Parathyroid adenoma (tissue), 2 donors: Measurements from ENCODE around the gene SPRTN.

Source experiments
- H2AFZ ChIP-seq: fragments of 300-600 bp; sonication (generic); one replicate; pipeline ENCODE4 v1.7.0; 2017; ENCODE audit warnings: antibody characterized with exemption, mild to moderate bottlenecking
- H3K27ac ChIP-seq: fragments of 300-600 bp; sonication (generic); one replicate; pipeline ENCODE4 v1.7.0; 2017
- H3K27me3 ChIP-seq: fragments of 300-600 bp; sonication (generic); one replicate; pipeline ENCODE4 v1.7.0; 2017; ENCODE audit warnings: low read length; ENCODE audit not compliant: control insufficient read depth, insufficient read depth
- H3K36me3 ChIP-seq: fragments of 300-600 bp; sonication (generic); one replicate; pipeline ENCODE4 v1.7.0; 2017; ENCODE audit warnings: low read length; ENCODE audit not compliant: control insufficient read depth, insufficient read depth
- H3K4me1 ChIP-seq: fragments of 300-600 bp; sonication (generic); one replicate; pipeline ENCODE4 v1.7.0; 2017; ENCODE audit warnings: control low read depth
- H3K4me2 ChIP-seq: fragments of 300-600 bp; sonication (generic); one replicate; pipeline ENCODE4 v1.7.0; 2017; ENCODE audit warnings: low read length
- H3K4me3 ChIP-seq: fragments of 300-600 bp; sonication (generic); one replicate; pipeline ENCODE4 v1.7.0; 2017; ENCODE audit warnings: low read depth, low read length
- H3K79me2 ChIP-seq: fragments of 300-600 bp; sonication (generic); one replicate; pipeline ENCODE4 v1.7.0; 2017; ENCODE audit warnings: control low read depth
- H3K9ac ChIP-seq: fragments of 300-600 bp; sonication (generic); one replicate; pipeline ENCODE4 v1.7.0; 2017; ENCODE audit warnings: mild to moderate bottlenecking
- H3K9me3 ChIP-seq: fragments of 300-600 bp; sonication (generic); one replicate; pipeline ENCODE4 v1.7.0; 2017; ENCODE audit warnings: low read length; ENCODE audit not compliant: control insufficient read depth
- CTCF ChIP-seq: fragments of 300-600 bp; sonication (generic); IDR thresholded peaks from one replicate; pipeline ENCODE4 v1.7.0; 2017; ENCODE audit warnings: antibody characterized with exemption, mild to moderate bottlenecking
- donor health status: primary hyperparathyroidism.

SPRTN gene

GRCh38 chr1:231393668-231394067 is 55.6 kb downstream of the SPRTN start:
- Histone ChIP-seq H3K4me3 (no peak overlapping the region), H3K27ac (no peak overlapping the region), H3K9me3 (no peaks in the 10 kb centered on the region), H3K79me2 (peaks cover 7% of the 10 kb centered on the region), H2AFZ (no peak overlapping the region), H3K9ac (no peak overlapping the region), H3K27me3 (no peaks in the 10 kb centered on the region), H3K4me1 (no peaks in the 10 kb centered on the region), H3K4me2 (no peak overlapping the region), H3K36me3 (no peaks in the 10 kb centered on the region)
- TF ChIP-seq CTCF, result no peak

GRCh38 chr1:231395076-231395997 is 57.2 kb downstream of the SPRTN start:
- peaks cover 4% of the 10 kb centered on the region for H3K79me2 ChIP-seq
- TF ChIP-seq CTCF, result no peak
- peak overlapping the region; percentile 4 for H3K27ac ChIP-seq
- no peak overlapping the region for H3K9ac ChIP-seq
- H3K27me3 ChIP-seq, result no peaks in the 10 kb centered on the region
- no peaks in the 10 kb centered on the region for H3K9me3 ChIP-seq
- no peaks in the 10 kb centered on the region for H3K4me1 ChIP-seq
- H3K4me3 ChIP-seq, result no peak overlapping the region
- H3K4me2 ChIP-seq, result no peak overlapping the region
- H2AFZ ChIP-seq, result no peak overlapping the region
- H3K36me3 ChIP-seq, result no peaks in the 10 kb centered on the region

GRCh38 chr1:231395998-231396390 is 57.9 kb downstream of the SPRTN start:
- peak overlapping the region; percentile 4 for H3K27ac ChIP-seq
- TF ChIP-seq CTCF, result no peak
- no peak overlapping the region for H3K4me3 ChIP-seq
- no peaks in the 10 kb centered on the region for H3K36me3 ChIP-seq
- no peak overlapping the region for H2AFZ ChIP-seq
- no peak overlapping the region for H3K9ac ChIP-seq
- no peaks in the 10 kb centered on the region for H3K27me3 ChIP-seq
- no peaks in the 10 kb centered on the region for H3K4me1 ChIP-seq
- H3K79me2 ChIP-seq, result peaks cover 4% of the 10 kb centered on the region
- H3K9me3 ChIP-seq, result no peaks in the 10 kb centered on the region
- H3K4me2 ChIP-seq, result no peak overlapping the region

- H2AFZ ChIP-seq, result no peak overlapping the region
- H3K79me2 ChIP-seq, result peaks cover 4% of the 10 kb centered on the region
- H3K4me1 ChIP-seq, result no peaks in the 10 kb centered on the region
- no peak overlapping the region for H3K4me2 ChIP-seq
- no peak overlapping the region for H3K27ac ChIP-seq
- H3K9ac ChIP-seq, result no peak overlapping the region
- H3K36me3 ChIP-seq, result no peaks in the 10 kb centered on the region
- H3K9me3 ChIP-seq, result no peaks in the 10 kb centered on the region
- no peak overlapping the region for H3K4me3 ChIP-seq
- H3K27me3 ChIP-seq, result no peaks in the 10 kb centered on the region
- no peak for TF ChIP-seq CTCF
These were observed 58.5 kb downstream of the SPRTN start for GRCh38 chr1:231396643-231397042.
